ENCODE data around the gene PLXNA2.

DNA sequence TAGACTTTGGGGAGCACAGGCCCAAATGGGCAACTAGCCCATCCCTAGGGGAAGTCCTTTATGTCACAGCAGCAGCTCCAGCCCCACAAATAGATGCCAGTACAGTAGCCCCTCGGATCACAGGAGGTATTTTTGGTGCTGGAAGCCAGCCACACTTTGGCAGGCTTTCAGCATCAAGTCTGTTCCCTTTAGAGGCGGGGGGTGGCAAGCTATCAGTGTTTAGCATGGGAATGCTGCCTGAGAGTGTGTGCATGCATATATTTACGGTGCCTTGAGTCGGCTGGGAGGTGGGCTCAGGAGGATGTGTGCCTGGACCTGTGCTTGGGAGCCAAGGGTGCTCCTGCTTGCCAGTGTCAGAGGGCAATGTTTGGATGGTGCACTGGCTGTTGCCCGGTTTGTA lies 3.5 kb upstream of the PLXNA2 start:
- TF ChIP-seq POLR2A (IDR thresholded peaks at IDR 0.05; ENCODE audit: low read depth, low read length) (no peak), POLR2AphosphoS5 (IDR thresholded peaks at IDR 0.05; ENCODE audit: low read depth, low read length) (no peak), TAF1 (IDR thresholded peaks at IDR 0.05; ENCODE audit: borderline replicate concordance, low read depth, low read length) (no peak)

Data from GM12892 (cell line).